SK-N-SH (cell line): ENCODE data around the gene PIGC. TPM values are rescaled to one million over a fixed set of nuclear protein-coding genes. Genes with fewer than 3 reads are reported as not detected.

ENCODE experiments used
- CTCF ChIA-PET: fragments of 300-600, 350-600 bp; formaldehyde crosslinking; extraction: SDS; loops from one replicate; lab custom pipeline; 2021; lab: Yijun Ruan, JAX
- POLR2A ChIA-PET: fragments of 350-600 bp; sonication (Branson Sonifier 250); formaldehyde crosslinking; extraction: SDS; loops from one replicate; lab custom pipeline; 2020; ENCODE audit warnings: antibody characterized with exemption, inconsistent platforms; lab: Yijun Ruan, JAX
- DNase-seq: peaks from one replicate; pipeline ENCODE4 v3.0.0; 2012
- H2AFZ ChIP-seq: fragments of 200-600 bp; sonication (generic); 2 replicates; pipeline ENCODE4 v1.8.1; 2016; ENCODE audit warnings: antibody characterized with exemption, mild to moderate bottlenecking, low read depth
- H3F3A ChIP-seq: fragments of 200-600 bp; sonication (generic); replicated peaks from 2 replicates; pipeline ENCODE3; 2016; ENCODE audit warnings: antibody characterized with exemption, mild to moderate bottlenecking; ENCODE audit not compliant: insufficient read depth
- H3K27ac ChIP-seq, 2 experiments: fragments of 200-500 bp in 1 of 2; fragments of 200-600 bp in 1 of 2; sonication (Bioruptor generic) in 1 of 2; sonication (generic), shearing (Covaris generic) in 1 of 2; 2 replicates each; pipeline versions ENCODE4 v1.5.1 to v1.6.1; 2014 to 2016; ENCODE audit warnings: low read depth in 2 of 2, inconsistent platforms in 1 of 2, low read length in 1 of 2, mild to moderate bottlenecking in 1 of 2, mixed read lengths in 1 of 2
- H3K27me3 ChIP-seq: fragments of 200-600 bp; sonication (generic), shearing (Covaris generic); 2 replicates; pipeline ENCODE4 v1.6.1; 2016; ENCODE audit warnings: mixed run types; ENCODE audit not compliant: insufficient read depth
- H3K36me3 ChIP-seq, 2 experiments: fragments of 200-500 bp in 1 of 2; fragments of 200-600 bp in 1 of 2; sonication (Bioruptor generic) in 1 of 2; sonication (generic) in 1 of 2; replicated peaks in 1 of 2; 2 replicates each; pipeline versions ENCODE3 to v1.5.1; 2014 to 2016; ENCODE audit warnings: low read length in 1 of 2, mild to moderate bottlenecking in 1 of 2; ENCODE audit not compliant: insufficient read depth in 2 of 2, control insufficient read depth in 1 of 2
- H3K4me1 ChIP-seq, 2 experiments: fragments of 200-500 bp in 1 of 2; fragments of 200-600 bp in 1 of 2; sonication (Bioruptor generic) in 1 of 2; sonication (generic), shearing (Covaris generic) in 1 of 2; 2 replicates each; pipeline versions ENCODE4 v1.5.1 to v1.6.1; 2014 to 2016; ENCODE audit warnings: low read depth in 1 of 2, low read length in 1 of 2, mixed run types in 1 of 2; ENCODE audit not compliant: insufficient read depth in 2 of 2, control insufficient read depth in 1 of 2
- H3K4me2 ChIP-seq: fragments of 200-600 bp; sonication (generic), shearing (Covaris generic); 2 replicates; pipeline ENCODE4 v1.6.1; 2017; ENCODE audit warnings: mixed run types
- H3K4me3 ChIP-seq, 2 experiments: fragments of 200-500 bp in 1 of 2; fragments of 200-600 bp in 1 of 2; sonication (Bioruptor generic) in 1 of 2; sonication (generic), shearing (Covaris generic) in 1 of 2; 2 replicates each; pipeline versions ENCODE4 v1.5.1 to v1.8.1; 2014 to 2016; ENCODE audit warnings: low read depth in 2 of 2, inconsistent platforms in 1 of 2, low read length in 1 of 2, mild to moderate bottlenecking in 1 of 2, mixed read lengths in 1 of 2, moderate library complexity in 1 of 2
- H3K79me2 ChIP-seq: fragments of 200-600 bp; sonication (generic); 2 replicates; pipeline ENCODE4 v1.8.1; 2017; ENCODE audit warnings: mild to moderate bottlenecking; ENCODE audit not compliant: insufficient read depth
- H3K9ac ChIP-seq: fragments of 200-600 bp; sonication (generic); 2 replicates; pipeline ENCODE4 v1.6.1; 2017; ENCODE audit warnings: mixed run types
- H3K9me2 ChIP-seq: fragments of 200-600 bp; sonication (generic); 2 replicates; pipeline ENCODE4 v1.6.1; 2017; ENCODE audit warnings: mixed run types
- H3K9me3 ChIP-seq: fragments of 200-600 bp; sonication (generic); 2 replicates; pipeline ENCODE4 v1.6.1; 2017; ENCODE audit warnings: mixed run types, mild to moderate bottlenecking, moderate library complexity
- H4K20me1 ChIP-seq: fragments of 200-600 bp; sonication (generic); 2 replicates; pipeline ENCODE4 v1.6.1; 2017; ENCODE audit warnings: mild to moderate bottlenecking, mixed run types; ENCODE audit not compliant: insufficient read depth
- EP300 ChIP-seq, 2 experiments: IDR thresholded peaks; 2 replicates each; pipeline versions ENCODE4 v1.4.0 to v1.6.1; 2012; ENCODE audit warnings: borderline replicate concordance in 1 of 2, low read depth in 1 of 2, low read length in 1 of 2
- FOSL2 ChIP-seq: IDR thresholded peaks from 2 replicates; pipeline ENCODE4 v1.4.0; 2012; ENCODE audit warnings: low read depth, mild to moderate bottlenecking, moderate library complexity, borderline replicate concordance
- FOXM1 ChIP-seq: IDR thresholded peaks from 2 replicates; pipeline ENCODE4 v1.4.0; 2012; ENCODE audit warnings: low read depth, mild to moderate bottlenecking
- GABPA ChIP-seq: IDR thresholded peaks from 2 replicates; pipeline ENCODE4 v1.4.0; 2012; ENCODE audit warnings: low read depth, mild to moderate bottlenecking
- JUND ChIP-seq: IDR thresholded peaks from 2 replicates; pipeline ENCODE4 v1.4.0; 2012
- MEF2A ChIP-seq: IDR thresholded peaks from 2 replicates; pipeline ENCODE4 v1.4.0; 2012; ENCODE audit warnings: low read depth, borderline replicate concordance
- MXI1 ChIP-seq: IDR thresholded peaks from 2 replicates; pipeline ENCODE4 v1.6.1; 2012; ENCODE audit warnings: mild to moderate bottlenecking, low read depth, low read length, improper control_type of control experiment
- NFIC ChIP-seq: IDR thresholded peaks from 2 replicates; pipeline ENCODE4 v1.4.0; 2012; ENCODE audit warnings: borderline replicate concordance
- RAD21 ChIP-seq: IDR thresholded peaks from 2 replicates; pipeline ENCODE4 v1.6.1; 2012; ENCODE audit warnings: mild to moderate bottlenecking, low read length
- RFX5 ChIP-seq: IDR thresholded peaks from 2 replicates; pipeline ENCODE4 v1.6.1; 2012; ENCODE audit warnings: mild to moderate bottlenecking, improper control_type of control experiment, low read length
- TCF12 ChIP-seq: IDR thresholded peaks from 2 replicates; pipeline ENCODE4 v1.4.0; 2012
- WGBS: methylation state at CpG from one replicate; pipeline ENCODE4 v1.1.6; 2017; ENCODE audit warnings: low lambda C conversion rate; 5-methylcytosine and 5-hydroxymethylcytosine counted together
- polyA plus RNA-seq, 3 experiments: library from polyadenylated mRNA; depleted of rRNA; stranded (reverse); fragments of >200 nt; gene quantifications; 2 replicates each; pipeline ENCODE4 v1.2.3, GENCODE V29; 2012
- TF ChIP-seq, protein P1 (sequence below): IDR thresholded peaks from 2 replicates; pipeline ENCODE4 v1.4.0; 2012; ENCODE audit warnings: low read depth, borderline replicate concordance
- TF ChIP-seq, protein P2 (sequence below): IDR thresholded peaks from 2 replicates; pipeline ENCODE4; 2012
- TF ChIP-seq, protein P3 (sequence below): IDR thresholded peaks from 2 replicates; pipeline ENCODE4 v1.6.1; 2012; ENCODE audit warnings: mild to moderate bottlenecking, low read depth, low read length, moderate library complexity
- TF ChIP-seq, protein P4 (sequence below): IDR thresholded peaks from 2 replicates; pipeline ENCODE4 v1.4.0; 2012; ENCODE audit warnings: low read depth
- TF ChIP-seq, protein P5 (sequence below): fragments of 150-350 bp; IDR thresholded peaks from 2 replicates; pipeline ENCODE4 v1.6.1; 2017; ENCODE audit warnings: antibody characterized with exemption, low read length, low read depth, borderline replicate concordance

The PIGC gene
- polyA plus RNA-seq, 1 of the 3 experiments (the other 2 are of a cell fraction) = 20.6 TPM

DNA sequence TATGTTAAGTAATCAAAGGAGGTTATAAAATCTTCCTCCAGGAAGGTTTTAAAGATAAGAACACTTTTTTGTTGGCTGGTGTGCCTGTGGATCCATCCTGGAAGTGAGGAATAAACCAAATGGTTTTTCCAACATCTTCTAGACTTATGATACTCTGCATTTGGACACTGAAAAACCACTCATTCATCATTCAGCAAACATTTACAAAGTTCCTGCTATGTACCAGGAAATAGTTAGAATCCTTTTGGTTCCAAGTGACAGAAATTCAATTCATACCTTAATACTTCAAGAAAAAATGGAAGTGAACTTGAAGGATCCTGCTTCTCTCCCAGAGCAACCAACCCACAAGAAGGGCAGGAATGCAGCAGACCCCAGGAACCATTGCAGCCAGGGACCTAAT lies 39.6 kb upstream of the PIGC start:
- Histone ChIP-seq H4K20me1 (no peaks in the 10 kb centered on the region), H3K9me2 (no peaks in the 10 kb centered on the region), H3K9ac (no peak overlapping the region), H3K79me2 (no peaks in the 10 kb centered on the region), H3K4me1 (no peaks in the 10 kb centered on the region), H3K27ac (no peak overlapping the region), H3F3A (no peaks in the 10 kb centered on the region), H3K9me3 (no peaks in the 10 kb centered on the region), H3K4me3 (no peak overlapping the region), H3K27me3 (peaks cover 5% of the 10 kb centered on the region; the same call in 1 of the 2 replicates), H3K36me3 (no peaks in the 10 kb centered on the region)
- DNase-seq = no peak
- ChIA-PET POLR2A (no interaction called here), CTCF (no interaction called here)
- TF ChIP-seq, protein P1, sequence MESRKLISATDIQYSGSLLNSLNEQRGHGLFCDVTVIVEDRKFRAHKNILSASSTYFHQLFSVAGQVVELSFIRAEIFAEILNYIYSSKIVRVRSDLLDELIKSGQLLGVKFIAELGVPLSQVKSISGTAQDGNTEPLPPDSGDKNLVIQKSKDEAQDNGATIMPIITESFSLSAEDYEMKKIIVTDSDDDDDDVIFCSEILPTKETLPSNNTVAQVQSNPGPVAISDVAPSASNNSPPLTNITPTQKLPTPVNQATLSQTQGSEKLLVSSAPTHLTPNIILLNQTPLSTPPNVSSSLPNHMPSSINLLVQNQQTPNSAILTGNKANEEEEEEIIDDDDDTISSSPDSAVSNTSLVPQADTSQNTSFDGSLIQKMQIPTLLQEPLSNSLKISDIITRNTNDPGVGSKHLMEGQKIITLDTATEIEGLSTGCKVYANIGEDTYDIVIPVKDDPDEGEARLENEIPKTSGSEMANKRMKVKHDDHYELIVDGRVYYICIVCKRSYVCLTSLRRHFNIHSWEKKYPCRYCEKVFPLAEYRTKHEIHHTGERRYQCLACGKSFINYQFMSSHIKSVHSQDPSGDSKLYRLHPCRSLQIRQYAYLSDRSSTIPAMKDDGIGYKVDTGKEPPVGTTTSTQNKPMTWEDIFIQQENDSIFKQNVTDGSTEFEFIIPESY = no peak
- TF ChIP-seq, protein P2, sequence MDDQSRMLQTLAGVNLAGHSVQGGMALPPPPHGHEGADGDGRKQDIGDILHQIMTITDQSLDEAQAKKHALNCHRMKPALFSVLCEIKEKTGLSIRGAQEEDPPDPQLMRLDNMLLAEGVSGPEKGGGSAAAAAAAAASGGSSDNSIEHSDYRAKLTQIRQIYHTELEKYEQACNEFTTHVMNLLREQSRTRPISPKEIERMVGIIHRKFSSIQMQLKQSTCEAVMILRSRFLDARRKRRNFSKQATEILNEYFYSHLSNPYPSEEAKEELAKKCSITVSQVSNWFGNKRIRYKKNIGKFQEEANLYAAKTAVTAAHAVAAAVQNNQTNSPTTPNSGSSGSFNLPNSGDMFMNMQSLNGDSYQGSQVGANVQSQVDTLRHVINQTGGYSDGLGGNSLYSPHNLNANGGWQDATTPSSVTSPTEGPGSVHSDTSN = no peak
- TF ChIP-seq EP300 (IDR thresholded peaks at IDR 0.05; ENCODE audit: borderline replicate concordance in 1 of 2, low read depth in 1 of 2, low read length in 1 of 2) (no peak), NFIC (no peak), RAD21 (no peak), GABPA (no peak), MXI1 (no peak), MEF2A (no peak), TCF12 (no peak), RFX5 (no peak), FOXM1 (no peak)
- TF ChIP-seq, all 33 proteins: peak for 0
- Histone ChIP-seq H3K4me2 (no peak overlapping the region), H2AFZ (no peak overlapping the region; the same call in 1 of the 2 replicates)

DNA sequence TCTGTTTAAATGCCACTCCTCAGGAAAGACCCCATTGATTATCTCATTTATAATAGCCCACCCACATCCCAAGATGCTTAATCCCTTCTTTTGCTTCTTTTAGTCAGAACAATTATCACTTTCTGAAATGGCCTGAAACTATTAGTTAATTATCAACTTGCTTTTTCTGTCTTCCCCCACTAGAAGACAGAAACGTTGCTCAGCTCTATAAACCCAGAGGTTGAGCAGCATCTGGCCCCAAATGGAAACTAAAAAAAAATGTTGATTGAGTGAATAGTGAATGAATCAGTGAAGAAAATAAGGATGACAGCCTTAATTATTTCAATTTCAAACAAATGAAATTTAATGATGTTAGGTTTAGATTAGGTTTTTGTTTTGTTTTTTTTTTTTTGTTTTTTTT lies 38.2 kb upstream of the PIGC start:
- no peak overlapping the region for H3K4me3 ChIP-seq
- CTCF ChIA-PET = no interaction called here
- H3K9ac ChIP-seq = no peak overlapping the region
- no peaks in the 10 kb centered on the region for H3F3A ChIP-seq
- POLR2A ChIA-PET = no interaction called here
- H3K9me2 ChIP-seq = no peaks in the 10 kb centered on the region
- no peak overlapping the region for H3K4me2 ChIP-seq
- no peaks in the 10 kb centered on the region for H3K9me3 ChIP-seq
- no peaks in the 10 kb centered on the region for H3K36me3 ChIP-seq
- no peaks in the 10 kb centered on the region for H3K4me1 ChIP-seq
- peaks cover 5% of the 10 kb centered on the region; the same call in 1 of the 2 replicates for H3K27me3 ChIP-seq
- DNase-seq = no peak
- no peaks in the 10 kb centered on the region for H3K79me2 ChIP-seq
- no peak overlapping the region for H2AFZ ChIP-seq
- H3K27ac ChIP-seq = no peak overlapping the region
- 0% methylated on average over 1 of the region's 1 CpG for WGBS
- H4K20me1 ChIP-seq = no peaks in the 10 kb centered on the region
- TF ChIP-seq, protein P3, sequence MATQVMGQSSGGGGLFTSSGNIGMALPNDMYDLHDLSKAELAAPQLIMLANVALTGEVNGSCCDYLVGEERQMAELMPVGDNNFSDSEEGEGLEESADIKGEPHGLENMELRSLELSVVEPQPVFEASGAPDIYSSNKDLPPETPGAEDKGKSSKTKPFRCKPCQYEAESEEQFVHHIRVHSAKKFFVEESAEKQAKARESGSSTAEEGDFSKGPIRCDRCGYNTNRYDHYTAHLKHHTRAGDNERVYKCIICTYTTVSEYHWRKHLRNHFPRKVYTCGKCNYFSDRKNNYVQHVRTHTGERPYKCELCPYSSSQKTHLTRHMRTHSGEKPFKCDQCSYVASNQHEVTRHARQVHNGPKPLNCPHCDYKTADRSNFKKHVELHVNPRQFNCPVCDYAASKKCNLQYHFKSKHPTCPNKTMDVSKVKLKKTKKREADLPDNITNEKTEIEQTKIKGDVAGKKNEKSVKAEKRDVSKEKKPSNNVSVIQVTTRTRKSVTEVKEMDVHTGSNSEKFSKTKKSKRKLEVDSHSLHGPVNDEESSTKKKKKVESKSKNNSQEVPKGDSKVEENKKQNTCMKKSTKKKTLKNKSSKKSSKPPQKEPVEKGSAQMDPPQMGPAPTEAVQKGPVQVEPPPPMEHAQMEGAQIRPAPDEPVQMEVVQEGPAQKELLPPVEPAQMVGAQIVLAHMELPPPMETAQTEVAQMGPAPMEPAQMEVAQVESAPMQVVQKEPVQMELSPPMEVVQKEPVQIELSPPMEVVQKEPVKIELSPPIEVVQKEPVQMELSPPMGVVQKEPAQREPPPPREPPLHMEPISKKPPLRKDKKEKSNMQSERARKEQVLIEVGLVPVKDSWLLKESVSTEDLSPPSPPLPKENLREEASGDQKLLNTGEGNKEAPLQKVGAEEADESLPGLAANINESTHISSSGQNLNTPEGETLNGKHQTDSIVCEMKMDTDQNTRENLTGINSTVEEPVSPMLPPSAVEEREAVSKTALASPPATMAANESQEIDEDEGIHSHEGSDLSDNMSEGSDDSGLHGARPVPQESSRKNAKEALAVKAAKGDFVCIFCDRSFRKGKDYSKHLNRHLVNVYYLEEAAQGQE = no peak
- TF ChIP-seq EP300 (IDR thresholded peaks at IDR 0.05; ENCODE audit: borderline replicate concordance in 1 of 2, low read depth in 1 of 2, low read length in 1 of 2) (no peak), FOSL2 (no peak), NFIC (no peak), MXI1 (no peak), FOXM1 (no peak), MEF2A (no peak), JUND (no peak)
- TF ChIP-seq, protein P1 = no peak
- TF ChIP-seq, protein P4, sequence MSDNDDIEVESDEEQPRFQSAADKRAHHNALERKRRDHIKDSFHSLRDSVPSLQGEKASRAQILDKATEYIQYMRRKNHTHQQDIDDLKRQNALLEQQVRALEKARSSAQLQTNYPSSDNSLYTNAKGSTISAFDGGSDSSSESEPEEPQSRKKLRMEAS = no peak
- TF ChIP-seq, protein P5, sequence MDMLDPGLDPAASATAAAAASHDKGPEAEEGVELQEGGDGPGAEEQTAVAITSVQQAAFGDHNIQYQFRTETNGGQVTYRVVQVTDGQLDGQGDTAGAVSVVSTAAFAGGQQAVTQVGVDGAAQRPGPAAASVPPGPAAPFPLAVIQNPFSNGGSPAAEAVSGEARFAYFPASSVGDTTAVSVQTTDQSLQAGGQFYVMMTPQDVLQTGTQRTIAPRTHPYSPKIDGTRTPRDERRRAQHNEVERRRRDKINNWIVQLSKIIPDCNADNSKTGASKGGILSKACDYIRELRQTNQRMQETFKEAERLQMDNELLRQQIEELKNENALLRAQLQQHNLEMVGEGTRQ = no peak
